CD4-positive, alpha-beta T cell treated with Interleukin-21 for 1 hour (primary cell): ENCODE data around the gene SPNS3.

Experiments
- DNase-seq: peaks from one replicate; pipeline ENCODE4 v3.0.0-alpha.2; 2020

Gene SPNS3

DNA sequence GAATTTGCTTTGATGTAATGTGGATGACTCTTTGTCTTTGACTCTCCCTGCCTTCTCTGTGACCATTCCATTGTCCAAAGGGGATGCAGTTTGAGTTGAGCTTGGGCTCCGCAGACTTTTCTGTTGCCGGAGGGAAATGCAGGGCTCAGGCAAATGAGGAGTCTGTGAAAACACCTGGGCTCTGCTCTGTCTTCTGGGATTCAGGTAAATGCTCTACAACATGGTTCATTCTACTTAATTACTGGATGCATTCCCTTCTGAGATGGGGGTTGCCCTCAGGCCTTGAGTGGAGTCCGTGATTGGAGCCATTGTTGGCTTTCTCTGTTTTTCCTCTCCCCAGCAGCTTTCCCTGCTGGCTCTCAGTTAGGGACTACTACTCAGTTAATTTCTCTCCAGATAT, 38.5 kb downstream of the SPNS3 start:
- no peak for DNase-seq

DNA sequence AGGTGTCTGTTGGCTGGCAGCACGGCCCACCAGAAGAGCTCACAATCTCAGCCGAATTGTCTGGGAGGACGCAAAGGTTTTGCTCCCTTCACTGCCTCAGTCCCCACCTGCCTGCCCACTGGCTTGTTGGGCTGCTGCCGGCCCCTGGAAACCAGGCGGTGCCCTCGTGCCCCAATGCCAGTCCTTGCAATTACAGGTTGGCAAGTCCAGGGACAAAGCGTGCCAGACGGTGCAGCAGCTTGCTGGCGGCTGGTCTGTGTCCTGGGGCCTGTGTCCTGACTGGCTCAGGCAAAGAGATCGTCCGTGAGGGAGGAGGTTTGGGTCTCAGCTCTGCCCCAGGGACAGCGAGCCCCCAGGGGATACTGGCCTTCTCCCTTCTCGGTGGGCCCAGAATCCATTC, 40.4 kb downstream of the SPNS3 start:
- DNase-seq = no peak

- DNase-seq = no peak
Measured at GRCh38 chr17:4475001-4475400, 41.3 kb downstream of the SPNS3 start.

DNA sequence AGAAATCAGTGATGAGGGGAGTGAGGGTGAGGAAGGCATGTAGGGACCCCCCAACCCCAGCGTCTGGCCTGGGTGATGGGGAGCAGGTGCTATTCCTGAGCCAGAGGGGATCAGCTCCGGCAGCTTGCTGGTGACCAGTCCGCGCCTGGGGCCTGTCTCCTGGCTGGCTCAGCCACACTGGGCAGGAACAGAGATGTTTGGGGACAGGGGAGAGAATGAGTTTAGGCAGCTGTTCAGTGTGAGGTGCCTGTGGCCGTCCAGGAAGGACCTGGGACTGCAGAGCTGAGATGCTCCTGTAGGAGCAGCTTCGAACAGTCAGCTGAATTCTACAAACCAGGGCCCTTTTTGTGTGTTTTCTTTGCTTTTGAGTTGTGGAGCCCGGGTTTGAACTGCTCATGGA, 41.7 kb downstream of the SPNS3 start:
- DNase-seq = no peak

GRCh38 chr17:4476017-4476416, 42.3 kb downstream of the SPNS3 start:
- DNase-seq = no peak

DNA sequence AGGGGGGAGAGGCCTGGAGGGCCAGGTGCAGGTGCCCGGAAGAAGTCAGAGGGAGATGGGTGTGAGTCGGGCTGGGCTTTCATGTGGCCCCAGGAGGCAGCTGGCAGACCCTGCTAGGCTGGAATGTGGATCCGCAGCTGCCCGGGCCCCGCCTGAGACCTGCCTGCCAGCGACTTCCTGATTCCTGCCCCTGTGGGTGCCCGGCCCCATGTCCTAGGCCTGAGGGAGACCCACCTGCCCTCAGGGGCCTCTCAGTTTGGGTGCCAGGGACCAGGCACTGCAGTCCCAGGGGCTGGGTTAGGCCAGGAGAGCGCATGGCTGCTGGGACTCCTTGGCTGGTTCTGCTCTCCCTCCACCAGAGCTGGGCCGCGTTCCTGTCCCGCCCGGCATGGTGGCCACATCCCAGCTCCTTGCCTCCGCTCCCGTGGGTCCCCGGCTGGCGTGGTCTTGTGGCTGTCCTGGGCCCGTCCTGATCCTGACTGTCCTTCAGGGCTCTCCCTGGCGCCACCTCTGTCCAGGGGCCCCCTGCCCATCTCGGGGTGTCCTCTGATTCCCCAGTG, 42.9 kb downstream of the SPNS3 start:
- no peak for DNase-seq

DNA sequence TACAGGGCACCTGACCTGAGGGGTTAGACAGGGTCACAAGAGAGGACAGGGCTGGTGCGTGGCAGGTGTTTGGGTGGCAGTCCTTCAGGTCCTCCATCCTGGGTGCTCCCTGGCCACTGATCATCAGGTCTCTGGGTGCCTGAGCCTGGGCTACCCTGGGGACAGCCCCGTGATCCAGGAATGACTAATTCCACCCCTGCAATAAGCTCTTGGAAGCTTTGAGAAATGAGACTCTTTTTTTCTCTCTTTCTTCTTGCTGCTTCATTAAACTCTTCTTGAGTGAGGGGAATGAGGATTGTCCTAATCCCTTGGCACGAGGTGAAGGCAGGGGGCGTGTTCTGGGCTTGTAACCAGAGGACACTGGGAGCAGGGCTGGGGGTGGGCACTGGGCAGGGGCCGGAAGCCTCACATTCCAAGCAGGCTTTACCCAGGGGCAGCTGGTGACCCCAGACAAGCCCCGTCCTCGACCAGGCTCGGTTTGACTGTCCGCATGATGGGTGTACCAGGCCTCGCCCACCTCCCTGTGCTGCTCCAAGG, 43.6 kb downstream of the SPNS3 start:
- DNase-seq = no peak

- DNase-seq = no peak
Measured at GRCh38 chr17:4478318-4478830, 44.6 kb downstream of the SPNS3 start.

GRCh38 chr17:4479340-4479981, 45.7 kb downstream of the SPNS3 start:
- no peak for DNase-seq

- DNase-seq = no peak
Measured at GRCh38 chr17:4479982-4480751, 46.4 kb downstream of the SPNS3 start.

DNA sequence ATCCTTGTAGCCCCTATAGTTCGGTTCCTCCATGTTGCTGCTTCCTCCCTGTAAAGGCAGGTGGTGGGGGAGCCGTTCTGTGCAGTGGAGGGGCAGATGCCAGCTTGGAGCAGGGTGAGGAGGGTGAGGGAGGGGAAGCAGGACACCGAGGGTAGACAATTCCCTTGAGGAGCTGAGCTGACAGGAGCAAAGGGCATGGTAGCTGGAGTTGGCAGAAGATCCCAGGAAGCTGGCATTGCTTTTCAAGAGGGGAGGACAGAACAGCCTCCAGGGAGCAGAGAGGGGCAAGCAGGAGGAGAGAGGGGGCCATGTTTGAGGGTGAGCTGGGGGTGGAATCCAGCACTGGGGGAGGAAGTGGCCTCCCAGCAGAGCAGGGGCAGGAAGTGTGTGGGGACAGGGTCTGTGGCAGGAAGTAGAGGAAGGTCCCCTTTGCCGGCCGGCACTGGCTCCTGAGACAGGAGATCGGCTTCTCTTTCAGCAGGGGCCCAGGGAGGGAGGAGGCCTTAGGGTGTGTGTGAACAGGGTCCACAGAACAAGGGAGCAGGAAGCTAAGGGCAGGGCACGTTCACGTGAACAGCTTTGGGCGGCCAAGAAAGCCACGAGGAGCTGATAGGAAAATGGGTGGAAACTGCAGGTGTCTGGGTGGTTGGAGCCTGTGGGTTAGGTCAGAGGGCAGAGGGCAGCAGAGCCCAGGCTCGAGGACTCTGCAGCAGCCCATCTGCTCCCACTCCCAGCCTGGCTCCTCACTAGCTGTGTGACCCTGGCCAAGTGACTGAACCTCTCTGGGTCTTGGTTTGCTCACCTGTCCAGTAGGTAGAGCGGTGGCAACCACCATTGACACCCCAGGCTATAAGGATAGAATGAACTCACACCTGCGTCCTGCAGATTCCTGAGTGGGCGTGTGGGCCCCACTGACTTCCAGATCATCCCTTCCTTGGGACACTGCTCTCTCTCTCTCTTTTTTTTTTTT, 47.5 kb downstream of the SPNS3 start:
- DNase-seq = peak; percentile 42

- no peak for DNase-seq
Measured at GRCh38 chr17:4482338-4483011, 48.7 kb downstream of the SPNS3 start.

GRCh38 chr17:4483012-4483840, 49.5 kb downstream of the SPNS3 start:
- no peak for DNase-seq

GRCh38 chr17:4485676-4486646, 52.2 kb downstream of the SPNS3 start:
- peak; percentile 42 for DNase-seq

- DNase-seq = no peak
Measured at GRCh38 chr17:4487296-4487695, 53.6 kb downstream of the SPNS3 start.

- no peak for DNase-seq
Measured at GRCh38 chr17:4487820-4488716, 54.3 kb downstream of the SPNS3 start.

- no peak for DNase-seq
Measured at GRCh38 chr17:4488989-4489595, 55.4 kb downstream of the SPNS3 start.

- no peak for DNase-seq
Measured at GRCh38 chr17:4490109-4490591, 56.4 kb downstream of the SPNS3 start.
